ENCODE measurements around the gene SETD6. TPM values are rescaled to one million over a fixed set of nuclear protein-coding genes. Genes with fewer than 3 reads are reported as not detected.

SETD6 gene
- polyA plus RNA-seq, 2 of the 4 experiments (the other 2 are of a cell fraction) = 19.2 to 27.5 TPM

DNA sequence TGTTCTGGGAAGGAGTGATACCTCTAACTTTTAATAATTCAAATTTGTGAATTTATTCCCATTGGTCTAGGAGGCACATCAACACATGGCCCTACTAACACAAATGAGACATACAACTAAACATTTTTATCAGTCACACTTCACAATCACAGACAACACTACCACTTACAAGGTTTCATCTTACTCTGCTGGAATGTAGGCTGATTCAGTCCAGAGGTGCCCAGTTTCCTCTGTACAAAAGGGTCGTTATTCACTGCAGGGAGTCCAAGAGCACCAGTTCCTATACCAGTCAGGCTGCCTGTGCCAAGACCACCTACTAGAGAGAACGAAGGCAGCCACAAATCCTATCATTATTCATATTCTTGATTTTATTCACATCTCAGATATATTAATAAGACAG, 41.4 kb downstream of the SETD6 start:
- no peak for ATAC-seq
- no peak for FAIRE-seq
- Histone ChIP-seq H3K9me3 (no peaks in the 10 kb centered on the region), H3K4me3 (no peak overlapping the region), H3K27ac (no peak overlapping the region), H3K4me1 (no peaks in the 10 kb centered on the region), H3K4me2 (no peak overlapping the region)
- DNase-seq (ENCODE audit: low read depth in 1 of 2, low spot score in 1 of 2) = no peak
- no peak for TF ChIP-seq ZFP36 (IDR thresholded peaks at IDR 0.05; ENCODE audit: borderline replicate concordance, partially characterized antibody)
- TF ChIP-seq RAD21 (conservative IDR thresholded peaks at IDR 0.05 in 1 of 2, IDR thresholded peaks at IDR 0.05 in 1 of 2) = no peak
- TF ChIP-seq, protein P1, sequence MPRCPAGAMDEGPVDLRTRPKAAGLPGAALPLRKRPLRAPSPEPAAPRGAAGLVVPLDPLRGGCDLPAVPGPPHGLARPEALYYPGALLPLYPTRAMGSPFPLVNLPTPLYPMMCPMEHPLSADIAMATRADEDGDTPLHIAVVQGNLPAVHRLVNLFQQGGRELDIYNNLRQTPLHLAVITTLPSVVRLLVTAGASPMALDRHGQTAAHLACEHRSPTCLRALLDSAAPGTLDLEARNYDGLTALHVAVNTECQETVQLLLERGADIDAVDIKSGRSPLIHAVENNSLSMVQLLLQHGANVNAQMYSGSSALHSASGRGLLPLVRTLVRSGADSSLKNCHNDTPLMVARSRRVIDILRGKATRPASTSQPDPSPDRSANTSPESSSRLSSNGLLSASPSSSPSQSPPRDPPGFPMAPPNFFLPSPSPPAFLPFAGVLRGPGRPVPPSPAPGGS (IDR thresholded peaks at IDR 0.05) = no peak
- no peak for TF ChIP-seq RNF2 (IDR thresholded peaks at IDR 0.05; ENCODE audit: borderline replicate concordance, low read depth)
- TF ChIP-seq, protein P2, sequence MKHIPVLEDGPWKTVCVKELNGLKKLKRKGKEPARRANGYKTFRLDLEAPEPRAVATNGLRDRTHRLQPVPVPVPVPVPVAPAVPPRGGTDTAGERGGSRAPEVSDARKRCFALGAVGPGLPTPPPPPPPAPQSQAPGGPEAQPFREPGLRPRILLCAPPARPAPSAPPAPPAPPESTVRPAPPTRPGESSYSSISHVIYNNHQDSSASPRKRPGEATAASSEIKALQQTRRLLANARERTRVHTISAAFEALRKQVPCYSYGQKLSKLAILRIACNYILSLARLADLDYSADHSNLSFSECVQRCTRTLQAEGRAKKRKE (CRISPR knock-in tag; IDR thresholded peaks at IDR 0.05; ENCODE audit: low read depth) = no peak
- TF ChIP-seq NPAS2 (CRISPR knock-in tag; IDR thresholded peaks at IDR 0.05; ENCODE audit: borderline replicate concordance) = no peak
- no peak for TF ChIP-seq USF2 (IDR thresholded peaks at IDR 0.05)
- TF ChIP-seq SREBF2 (IDR thresholded peaks at IDR 0.05) = no peak
- TF ChIP-seq HMGXB4 (CRISPR knock-in tag; IDR thresholded peaks at IDR 0.05; ENCODE audit: borderline replicate concordance) = no peak
- TF ChIP-seq EHF (CRISPR knock-in tag; IDR thresholded peaks at IDR 0.05) = no peak
- CTCF ChIA-PET = interaction anchor here (1.3 kb wide), 1 partner anchor 37 kb away, joined by 5 read pairs; no protein-coding TSS in a partner anchor
- 89% methylated on average over 2 of the region's 2 CpGs for WGBS (ENCODE audit: missing lambda C conversion rate)
- POLR2A ChIA-PET = no interaction called here

- H3K4me3 ChIP-seq = no peak overlapping the region
- ChIA-PET CTCF (interaction anchor here (0.6 to 0.7 kb wide), 2 partner anchors 28 to 51 kb away, joined by 3 to 6 read pairs; no protein-coding TSS in a partner anchor), POLR2A (no interaction called here)
- H3K9me3 ChIP-seq = no peaks in the 10 kb centered on the region
- DNase-seq (ENCODE audit: low read depth in 1 of 2, low spot score in 1 of 2) (no peak), ATAC-seq (peak in 1 of 2 experiments; percentile 58; a peak in 3 of 6 replicates), FAIRE-seq (peak; percentile 23)
- no peak overlapping the region for H3K27ac ChIP-seq
- no peak overlapping the region; the same call in 2 of the 3 replicates for H3K4me2 ChIP-seq
- H3K4me1 ChIP-seq = peaks cover 9% of the 10 kb centered on the region; the same call in 2 of the 3 replicates
- TF ChIP-seq NFE2L2 (conservative IDR thresholded peaks at IDR 0.05; ENCODE audit: low read length) (no peak), ZNF302 (CRISPR knock-in tag; IDR thresholded peaks at IDR 0.05) (no peak), POLR2AphosphoS2 (conservative IDR thresholded peaks at IDR 0.05; ENCODE audit: low read length) (no peak), CEBPB (IDR thresholded peaks at IDR 0.05) (peak in 1 of 2 experiments; percentile 66; a peak in 2 of 4 replicates), ESRRA (IDR thresholded peaks at IDR 0.05; ENCODE audit: borderline replicate concordance, low read length) (no peak)
- TF ChIP-seq, protein P2 (CRISPR knock-in tag; IDR thresholded peaks at IDR 0.05; ENCODE audit: low read depth) = no peak
- TF ChIP-seq, protein P1 (IDR thresholded peaks at IDR 0.05) = no peak
These were observed 47.9 kb downstream of the SETD6 start for GRCh38 chr16:58563235-58563634.

Measured in A549 (cell line).